GM21619 (cell line): ENCODE results near the gene CHMP6.

ENCODE experiments used
- ATAC-seq: cut with Tn5 transposase; IDR thresholded peaks from one replicate; pipeline ENCODE4 v1.9.1; 2021; ENCODE audit not compliant: unreplicated experiment

Gene CHMP6

GRCh38 chr17:81042606-81043005 is 51.0 kb downstream of the CHMP6 start:
- no peak for ATAC-seq

GRCh38 chr17:81043319-81043724 is 51.7 kb downstream of the CHMP6 start:
- ATAC-seq = no peak

GRCh38 chr17:81043725-81044427 is 52.2 kb downstream of the CHMP6 start:
- no peak for ATAC-seq

GRCh38 chr17:81044428-81044763 is 52.8 kb downstream of the CHMP6 start:
- ATAC-seq = no peak

GRCh38 chr17:81044764-81045589 is 53.3 kb downstream of the CHMP6 start:
- no peak for ATAC-seq

GRCh38 chr17:81045590-81046095 is 54.0 kb downstream of the CHMP6 start:
- ATAC-seq = no peak

GRCh38 chr17:81046132-81046769 is 54.6 kb downstream of the CHMP6 start:
- ATAC-seq = no peak

- ATAC-seq = no peak
These were observed 55.2 kb downstream of the CHMP6 start for GRCh38 chr17:81046770-81047359.

GRCh38 chr17:81048827-81049371 is 57.3 kb downstream of the CHMP6 start:
- no peak for ATAC-seq

GRCh38 chr17:81049372-81049911 is 57.8 kb downstream of the CHMP6 start:
- no peak for ATAC-seq
